GM19463 (cell line): ENCODE measurements around the gene IGLL5.

Experiments used
- ATAC-seq: cut with Tn5 transposase; IDR thresholded peaks from one replicate; pipeline ENCODE4 v1.9.1; 2021; ENCODE audit warnings: mild to moderate bottlenecking, moderate library complexity; ENCODE audit not compliant: unreplicated experiment

Gene IGLL5

DNA sequence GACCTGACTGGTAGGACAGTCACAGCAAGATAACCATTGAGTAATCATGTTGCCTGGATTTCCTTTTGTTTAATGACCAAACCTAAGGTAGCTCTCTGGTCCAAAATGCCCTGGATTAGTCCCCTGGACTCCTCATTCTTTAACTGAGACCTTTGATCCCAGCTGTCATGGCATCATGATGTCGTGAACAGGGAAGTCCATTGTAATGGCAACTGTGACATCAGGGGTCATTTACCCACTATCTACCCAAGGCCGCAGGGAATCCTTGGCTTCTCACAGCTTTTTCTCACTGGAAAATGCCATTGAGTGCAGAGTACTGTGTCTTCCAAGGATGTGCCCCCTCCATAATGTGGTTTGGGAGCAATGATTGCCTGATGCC lies 29.1 kb upstream of the IGLL5 start:
- ATAC-seq = no peak

DNA sequence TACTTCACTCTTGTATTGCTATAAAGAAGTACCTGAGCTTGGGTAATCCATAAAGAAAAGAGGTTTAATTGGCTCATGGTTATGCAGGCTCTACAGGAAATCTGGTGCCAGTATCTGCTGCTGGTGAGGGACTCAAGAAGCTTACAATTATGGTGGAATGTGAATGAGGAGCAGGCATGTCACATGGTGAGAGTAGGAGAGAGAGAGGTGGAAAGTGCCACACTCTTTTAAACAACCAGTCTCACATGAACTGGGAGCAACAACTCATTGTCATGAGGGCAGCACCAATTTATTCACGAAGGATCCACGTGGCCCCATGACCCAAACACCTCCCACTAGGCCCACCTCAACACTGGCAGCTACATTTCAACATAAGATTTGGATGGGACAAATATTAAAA lies 24.6 kb upstream of the IGLL5 start:
- ATAC-seq = no peak

DNA sequence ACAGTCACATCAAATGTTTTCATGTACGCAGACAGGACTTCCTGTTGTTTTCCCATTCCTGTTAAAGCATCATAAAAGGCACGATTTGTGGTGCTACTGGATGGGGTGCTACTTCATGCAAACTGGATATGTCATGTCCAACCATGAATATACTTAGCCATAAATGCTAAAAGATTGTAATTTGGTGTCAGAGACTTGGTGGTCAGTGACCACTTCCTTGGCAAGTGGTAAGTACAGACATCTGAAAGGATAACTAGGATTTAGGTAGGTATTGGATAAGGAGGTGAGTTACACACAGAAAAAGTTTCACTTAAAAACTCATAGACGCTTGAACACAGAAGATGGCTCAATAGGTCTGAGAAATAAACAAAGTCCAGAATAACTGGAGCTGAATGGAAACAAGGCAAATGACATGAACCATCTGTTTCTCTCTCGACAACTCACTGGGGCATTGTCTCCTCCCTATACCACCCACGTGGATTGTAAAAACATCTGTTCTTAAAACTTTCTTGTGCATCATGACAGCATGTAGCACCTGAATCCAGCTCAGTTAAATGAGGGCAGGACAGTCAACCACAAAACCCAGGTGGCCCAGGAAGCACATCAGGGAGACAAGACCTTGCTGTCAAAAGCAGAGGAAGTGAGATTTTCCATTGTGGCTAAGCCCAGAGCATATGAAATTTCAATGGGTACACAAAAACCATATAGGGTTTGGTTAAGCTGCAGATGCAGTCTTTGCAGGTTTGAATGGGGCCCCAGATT lies 22.1 kb upstream of the IGLL5 start:
- peak; percentile 83 for ATAC-seq

DNA sequence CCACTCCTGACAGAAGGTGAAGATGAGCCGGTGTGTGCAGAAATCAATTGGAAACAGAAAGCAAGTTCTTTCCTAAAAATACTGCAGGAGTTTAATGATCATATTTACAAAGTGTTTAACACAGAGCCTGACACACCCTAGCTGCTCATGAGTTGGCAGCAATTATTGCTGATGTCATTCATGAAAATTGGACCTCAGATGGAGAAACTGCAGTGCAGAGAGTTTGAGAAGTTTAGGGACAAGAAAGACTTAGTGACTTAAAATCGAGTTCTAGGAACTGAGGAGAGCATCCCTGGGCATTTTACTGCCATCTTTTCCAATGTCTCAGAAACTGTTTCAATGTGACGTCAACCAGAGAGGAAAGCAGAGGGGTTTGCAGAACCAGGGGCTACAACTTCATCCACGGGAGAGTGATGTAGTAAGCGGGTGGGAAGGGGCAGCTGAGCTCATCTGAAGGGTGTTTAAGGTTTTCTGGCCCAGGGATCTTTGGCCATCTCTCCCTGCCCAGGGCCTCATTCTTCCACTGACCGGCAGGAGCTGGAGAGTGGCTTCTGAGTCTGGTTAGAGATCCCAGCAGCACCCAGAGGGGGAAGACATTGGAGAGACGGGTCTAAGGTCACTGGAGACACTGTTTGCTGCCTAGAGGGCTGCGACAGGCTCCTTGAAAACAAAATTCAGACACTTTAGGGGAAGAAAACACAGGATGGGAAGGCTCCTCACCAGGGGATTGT lies 21.1 kb upstream of the IGLL5 start:
- no peak for ATAC-seq

DNA sequence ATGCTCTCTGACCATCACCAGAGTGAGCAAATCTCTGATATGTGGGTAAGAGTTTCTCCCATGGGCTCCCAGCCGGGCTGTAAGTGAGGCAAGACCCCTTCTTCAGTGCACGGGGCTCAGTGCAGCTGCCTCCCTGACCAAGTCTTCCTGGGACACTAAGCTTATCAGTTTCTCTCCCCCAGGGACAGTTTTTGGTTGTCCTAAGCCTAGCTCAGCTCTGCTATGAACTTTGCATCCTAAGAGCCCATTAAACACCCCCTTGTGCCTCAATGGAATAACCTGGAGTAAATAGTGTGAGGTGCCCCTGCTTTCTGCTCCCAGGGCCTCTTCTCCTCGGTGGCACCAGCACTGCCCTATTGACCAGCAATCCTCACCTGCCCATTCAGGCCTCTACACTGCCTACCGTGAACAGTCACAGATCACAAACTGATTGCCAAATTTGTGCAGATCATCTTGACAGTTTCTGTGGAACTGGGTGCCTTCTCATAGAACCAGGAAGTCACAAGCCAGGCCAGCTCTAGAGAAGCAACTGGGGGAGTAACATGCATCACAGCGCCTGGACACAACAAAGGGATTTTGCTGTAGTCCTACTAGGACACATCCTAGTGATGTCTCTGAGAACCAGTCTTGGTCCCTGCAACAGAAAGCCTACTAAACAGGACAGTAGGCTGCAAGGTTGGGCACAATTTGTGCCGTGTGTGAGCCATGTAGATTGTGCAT lies 19.5 kb upstream of the IGLL5 start:
- ATAC-seq = no peak

DNA sequence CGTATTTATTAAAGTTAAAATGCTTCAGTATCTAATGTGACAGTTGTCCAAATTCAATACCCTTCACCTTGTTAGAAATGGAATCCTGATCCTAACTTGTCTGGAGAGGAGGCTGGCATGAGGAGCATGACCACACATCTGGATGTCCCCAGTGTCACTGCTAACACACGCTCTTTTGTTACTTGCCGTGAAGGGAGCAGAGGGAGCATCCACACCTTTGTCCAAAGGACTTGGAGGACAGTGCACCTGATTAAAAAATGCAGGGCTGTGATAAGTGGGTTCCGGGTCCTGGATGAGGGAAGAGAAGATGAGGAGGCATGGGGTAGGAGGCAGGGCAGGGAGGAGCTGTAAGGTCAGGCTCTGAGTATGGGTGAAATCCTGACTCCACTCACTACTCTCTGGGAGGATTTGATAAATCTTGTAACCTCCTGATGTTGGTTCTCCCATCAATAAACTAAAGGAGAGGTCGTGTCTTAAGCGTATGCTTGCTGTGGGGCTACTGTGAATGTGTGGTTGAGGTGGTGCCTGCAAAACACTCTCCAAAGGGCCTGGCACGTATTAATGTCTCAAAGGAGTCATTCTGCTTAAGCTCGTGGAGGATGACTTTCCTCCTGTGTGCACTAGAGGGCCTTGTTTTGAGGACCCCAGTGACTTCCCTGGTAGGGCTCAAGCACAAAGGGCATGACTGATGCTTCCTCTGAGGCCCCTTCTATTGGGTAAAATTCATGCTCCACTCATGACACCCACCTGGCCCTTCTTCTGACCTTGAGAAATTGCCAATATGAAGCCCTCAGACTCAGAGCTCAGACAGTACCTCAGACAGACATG lies 16.8 kb upstream of the IGLL5 start:
- ATAC-seq = no peak

DNA sequence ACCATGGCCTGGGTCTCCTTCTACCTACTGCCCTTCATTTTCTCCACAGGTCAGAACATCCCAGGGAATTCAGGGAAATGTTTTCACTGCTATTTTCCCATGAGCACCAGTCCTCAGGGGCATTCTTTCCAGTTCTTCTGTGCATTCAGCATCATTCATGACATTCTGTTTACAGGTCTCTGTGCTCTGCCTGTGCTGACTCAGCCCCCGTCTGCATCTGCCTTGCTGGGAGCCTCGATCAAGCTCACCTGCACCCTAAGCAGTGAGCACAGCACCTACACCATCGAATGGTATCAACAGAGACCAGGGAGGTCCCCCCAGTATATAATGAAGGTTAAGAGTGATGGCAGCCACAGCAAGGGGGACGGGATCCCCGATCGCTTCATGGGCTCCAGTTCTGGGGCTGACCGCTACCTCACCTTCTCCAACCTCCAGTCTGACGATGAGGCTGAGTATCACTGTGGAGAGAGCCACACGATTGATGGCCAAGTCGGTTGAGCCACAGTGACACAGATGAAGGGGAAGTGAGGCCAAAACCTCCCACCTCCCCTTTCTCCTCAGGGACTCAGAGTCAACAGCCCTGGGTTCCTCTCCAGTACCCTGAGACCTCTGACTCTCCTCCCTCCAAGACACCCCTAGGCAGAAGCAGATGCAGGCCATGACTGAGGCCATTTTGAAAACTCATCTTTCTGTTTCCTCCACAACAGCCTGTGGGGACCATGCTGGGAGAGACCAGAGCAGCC lies 15.9 kb upstream of the IGLL5 start:
- ATAC-seq = no peak

DNA sequence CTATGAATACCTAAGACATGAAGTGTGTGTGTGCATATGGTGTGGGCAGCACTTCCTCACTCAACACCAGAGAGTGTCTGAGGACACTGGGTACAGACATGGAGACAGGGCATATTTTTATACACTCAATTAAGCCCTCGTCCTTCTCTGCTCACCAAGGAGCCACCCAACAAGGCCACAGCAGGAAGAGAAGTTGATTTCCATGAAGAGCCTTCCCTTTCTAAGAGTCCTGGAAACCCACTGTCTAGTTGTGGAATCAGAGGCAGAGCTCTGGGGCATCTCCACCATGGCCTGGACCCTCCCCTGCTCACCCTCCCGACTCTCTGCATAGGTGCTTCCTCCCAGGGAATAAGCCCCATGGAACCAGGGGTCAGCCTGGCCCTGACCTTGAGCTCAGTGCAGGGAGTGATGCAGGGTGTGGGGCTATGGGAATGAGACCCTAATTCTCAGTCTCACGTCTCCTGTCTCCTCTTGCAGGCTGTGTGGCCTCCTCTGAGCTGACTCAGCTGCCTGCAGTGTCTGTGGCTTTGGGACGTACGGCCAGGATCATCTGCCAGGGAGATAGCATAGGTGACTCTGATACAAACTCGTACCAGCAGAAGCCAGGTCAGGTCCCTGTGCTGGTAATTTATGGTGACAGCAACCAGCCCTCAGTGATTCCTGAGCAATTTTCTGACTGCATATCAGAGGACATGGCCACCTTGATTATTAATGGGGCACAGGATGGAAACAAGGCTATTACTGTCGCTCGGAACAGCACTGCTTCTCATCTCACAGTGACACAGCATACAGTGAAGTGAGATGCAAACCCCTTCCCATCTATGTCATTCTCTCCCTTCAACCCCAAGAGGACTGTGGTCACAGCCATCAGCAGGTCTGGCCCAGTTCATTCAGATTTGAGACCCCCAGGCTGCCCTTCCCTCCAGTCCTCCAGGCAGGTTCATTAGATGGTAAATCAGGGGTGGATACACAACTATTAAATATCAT lies 14.6 kb upstream of the IGLL5 start:
- ATAC-seq = no peak

DNA sequence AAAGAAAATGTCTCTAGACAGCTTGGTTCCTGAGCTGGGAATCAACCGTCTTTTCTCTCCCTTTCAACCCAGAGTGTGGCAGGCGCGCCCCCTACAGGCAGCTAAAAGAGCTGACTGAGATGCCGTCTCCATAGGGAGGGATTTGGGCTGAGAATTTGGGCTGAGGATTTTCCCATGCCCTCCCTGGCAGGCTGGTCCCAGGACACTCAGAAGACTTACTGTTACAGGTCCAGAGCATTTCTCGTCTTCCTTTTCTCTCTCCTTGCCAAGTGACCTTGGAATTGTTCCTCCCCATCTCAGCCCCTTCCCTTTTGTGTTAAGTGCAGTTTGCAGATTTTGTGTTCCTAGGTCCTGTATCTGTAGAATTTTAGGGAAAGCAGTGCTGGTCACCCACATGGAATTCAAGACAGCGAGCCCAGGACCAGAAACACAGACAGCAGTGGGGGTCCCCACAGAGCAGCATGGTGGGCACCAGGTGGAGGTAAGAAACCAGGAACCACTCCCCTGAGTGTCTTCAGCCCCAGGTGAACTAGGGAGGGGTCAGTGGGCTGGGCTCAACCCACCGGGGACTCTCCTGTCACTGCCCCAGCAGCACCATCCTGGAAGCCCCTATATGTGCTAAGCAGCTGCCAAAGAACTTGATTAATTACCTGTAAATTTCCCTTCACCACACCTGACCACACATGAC lies 9.9 kb upstream of the IGLL5 start:
- no peak for ATAC-seq

DNA sequence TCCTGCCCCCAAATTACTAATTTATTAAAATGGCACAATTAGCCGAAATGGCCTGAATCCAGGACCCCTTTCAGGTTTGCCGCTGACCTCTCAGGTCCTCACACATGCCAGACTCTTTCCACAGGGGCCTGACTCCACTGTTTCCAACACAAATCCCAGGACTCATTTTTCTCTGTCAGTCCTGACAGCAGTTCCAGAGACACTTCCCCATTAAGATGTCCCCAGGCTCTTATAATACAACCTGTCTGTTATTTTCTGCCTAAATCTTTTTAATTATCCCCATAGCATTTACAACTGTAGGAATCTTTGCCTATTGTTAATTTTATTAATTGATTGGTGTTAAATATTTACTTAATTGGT lies 9.4 kb upstream of the IGLL5 start:
- ATAC-seq = no peak

DNA sequence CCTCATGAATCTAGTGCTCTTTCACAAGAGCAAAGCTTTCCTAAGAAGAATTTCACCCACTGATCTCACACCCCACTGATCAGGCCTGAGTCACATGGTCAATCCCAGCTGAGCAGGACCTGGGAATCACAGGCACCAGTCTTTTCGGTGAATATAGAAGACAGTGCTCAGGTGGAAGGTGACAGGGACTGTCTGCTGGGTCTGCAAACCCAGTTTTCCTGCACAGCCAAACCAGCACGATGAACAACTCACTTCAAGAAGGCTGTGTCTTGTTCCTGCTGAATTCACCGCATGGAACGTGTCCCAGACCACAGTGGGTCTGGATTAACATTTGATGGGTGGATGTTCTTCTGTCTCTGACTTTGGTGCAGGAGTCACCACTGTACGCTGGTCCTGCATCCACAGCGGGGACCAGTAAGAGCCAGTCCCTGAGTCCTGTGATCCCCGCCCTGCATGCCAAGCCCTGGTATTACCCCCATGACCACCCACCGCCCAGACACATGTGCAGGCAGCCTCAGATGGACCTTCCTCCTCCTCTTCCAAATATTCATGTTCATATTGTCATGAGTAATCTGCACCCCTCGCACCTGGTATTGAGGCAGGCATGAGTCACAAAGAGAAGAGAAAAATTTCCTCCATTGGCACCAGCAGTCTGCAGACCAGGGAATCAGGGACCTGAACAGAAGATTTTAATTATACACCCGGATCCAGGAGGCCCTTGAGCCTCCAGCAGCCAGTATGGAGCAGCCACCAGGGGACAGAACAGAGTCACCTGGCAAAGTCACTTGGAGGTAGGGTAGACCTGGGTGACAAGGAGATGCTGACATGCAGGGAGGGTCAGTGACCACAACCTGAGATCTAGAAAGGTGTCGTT lies 8.6 kb upstream of the IGLL5 start:
- ATAC-seq = no peak

DNA sequence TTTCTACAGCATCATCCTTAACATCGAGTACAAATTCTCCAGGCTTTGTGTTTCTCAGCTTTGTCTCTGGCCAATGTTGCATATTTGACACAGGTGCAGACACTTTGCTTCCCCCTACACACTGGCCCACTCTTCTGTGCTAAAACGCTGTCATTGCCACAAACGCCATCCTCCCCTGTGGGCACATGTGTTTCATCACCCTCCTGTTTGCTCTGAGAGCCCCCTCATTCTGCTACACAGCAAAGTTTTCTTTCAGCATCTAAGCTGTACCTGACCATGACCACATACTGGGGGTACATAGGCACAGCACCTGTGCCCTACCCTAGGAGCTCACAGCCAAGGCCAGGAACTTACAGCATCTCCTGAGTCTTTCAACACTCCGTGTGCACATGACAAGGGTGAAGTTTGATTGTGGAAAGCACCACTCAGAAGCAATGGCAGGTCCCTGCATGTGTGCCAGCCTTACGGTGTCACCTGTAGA lies 7.9 kb upstream of the IGLL5 start:
- ATAC-seq = no peak

DNA sequence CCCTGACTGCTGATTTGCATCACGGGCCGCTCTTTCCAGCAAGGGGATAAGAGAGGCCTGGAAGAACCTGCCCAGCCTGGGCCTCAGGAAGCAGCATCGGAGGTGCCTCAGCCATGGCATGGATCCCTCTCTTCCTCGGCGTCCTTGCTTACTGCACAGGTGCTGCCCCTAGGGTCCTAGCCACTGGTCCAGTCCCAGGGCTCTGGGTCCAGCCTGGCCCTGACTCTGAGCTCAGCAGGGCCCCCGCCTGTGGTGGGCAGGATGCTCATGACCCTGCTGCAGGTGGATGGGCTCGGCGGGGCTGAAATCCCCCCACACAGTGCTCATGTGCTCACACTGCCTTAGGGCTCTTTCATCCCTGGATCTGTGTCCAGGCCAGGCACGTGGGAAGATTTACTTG lies 7.0 kb upstream of the IGLL5 start:
- no peak for ATAC-seq

DNA sequence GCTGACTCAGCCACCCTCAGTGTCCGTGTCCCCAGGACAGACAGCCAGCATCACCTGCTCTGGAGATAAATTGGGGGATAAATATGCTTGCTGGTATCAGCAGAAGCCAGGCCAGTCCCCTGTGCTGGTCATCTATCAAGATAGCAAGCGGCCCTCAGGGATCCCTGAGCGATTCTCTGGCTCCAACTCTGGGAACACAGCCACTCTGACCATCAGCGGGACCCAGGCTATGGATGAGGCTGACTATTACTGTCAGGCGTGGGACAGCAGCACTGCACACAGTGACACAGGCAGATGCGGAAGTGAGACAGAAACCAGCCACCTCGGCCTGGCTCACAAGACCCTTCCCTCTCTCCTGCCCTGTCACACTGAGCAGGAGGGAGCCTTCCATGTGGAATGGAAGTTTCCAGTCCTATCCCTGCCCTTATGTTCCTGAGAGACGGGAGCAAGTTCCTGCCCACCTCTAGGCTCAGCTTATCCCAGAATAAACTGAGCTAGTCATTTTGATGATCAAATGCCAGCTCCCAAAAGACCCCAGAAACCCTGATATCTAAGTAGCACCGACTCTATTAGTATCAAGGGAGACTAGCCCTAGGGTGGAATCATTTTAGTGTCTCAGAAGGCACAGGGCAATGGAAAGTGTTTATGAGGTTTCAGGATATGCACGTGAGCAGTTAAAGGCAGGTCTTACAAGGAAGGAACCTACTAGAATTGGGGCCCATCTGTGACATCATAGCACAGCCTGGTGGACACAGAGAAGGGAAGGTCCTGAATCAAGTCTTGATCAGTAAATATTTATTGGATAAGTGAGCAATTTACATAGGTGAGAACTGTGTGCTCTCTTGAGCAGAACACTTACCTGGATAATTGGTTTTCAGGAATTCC lies 6.3 kb upstream of the IGLL5 start:
- ATAC-seq = no peak

DNA sequence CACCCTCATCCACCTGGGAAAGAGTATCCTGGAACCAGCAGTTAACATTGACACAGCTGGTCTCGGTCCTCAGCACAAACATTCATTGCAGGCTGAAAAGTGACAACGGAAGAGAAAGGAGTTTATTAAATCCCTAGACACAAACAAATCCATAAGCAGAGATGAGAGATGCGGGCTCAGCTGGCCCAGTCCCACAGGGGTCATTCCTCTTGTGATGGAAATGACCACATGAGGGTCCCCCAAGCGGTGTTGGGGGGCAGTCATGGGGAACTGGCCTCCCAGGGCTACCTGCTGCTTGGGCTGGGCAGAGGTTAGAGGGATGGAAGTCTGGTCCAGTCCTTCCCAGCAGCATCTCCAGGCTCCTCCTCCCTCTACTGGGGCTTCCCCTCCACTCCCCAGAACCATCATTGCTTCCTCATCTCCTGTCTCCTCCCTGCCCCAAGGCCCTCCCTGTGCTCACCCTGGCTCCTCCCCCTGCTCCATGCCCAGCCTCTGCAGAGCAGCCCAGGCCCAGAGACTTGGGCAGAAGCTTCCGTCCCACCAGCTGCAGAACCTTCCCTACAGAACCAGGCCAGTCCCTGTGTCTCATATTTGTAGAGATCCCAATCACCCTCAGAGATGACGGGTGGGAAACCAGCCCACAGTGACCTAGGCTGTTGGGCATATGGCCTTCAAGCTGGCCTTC lies 5.4 kb upstream of the IGLL5 start:
- ATAC-seq = no peak

DNA sequence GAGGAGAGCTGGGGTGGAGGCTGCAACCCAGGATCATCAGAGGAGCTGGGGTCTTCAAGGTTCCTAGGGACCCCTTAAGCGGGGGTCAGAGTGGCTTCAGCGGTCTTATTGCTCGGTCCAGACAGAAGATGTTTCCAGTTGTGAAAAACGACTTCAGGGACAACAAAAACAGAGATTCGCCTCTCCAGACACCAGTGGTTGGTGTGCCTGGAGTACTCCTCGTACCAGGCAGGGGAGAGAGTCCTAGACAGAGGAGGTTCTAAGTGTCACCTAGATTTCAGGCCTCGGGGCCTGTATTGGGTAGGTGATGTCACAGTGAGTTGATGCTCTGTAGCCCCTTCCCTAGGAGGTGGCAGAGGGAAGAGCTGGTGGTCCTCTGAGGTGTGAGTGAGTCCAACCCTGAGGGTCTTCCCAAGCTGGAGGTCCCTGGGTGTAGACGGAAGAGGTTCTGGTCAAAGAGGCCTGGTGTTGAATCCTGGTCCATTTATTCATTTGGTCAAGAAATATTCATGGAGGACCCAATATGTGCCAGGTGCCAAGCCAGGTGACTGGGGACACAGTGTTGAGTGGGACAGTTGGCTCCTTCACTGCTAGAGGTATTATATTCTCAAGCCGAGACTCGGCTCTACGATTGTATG lies 4.4 kb upstream of the IGLL5 start:
- no peak for ATAC-seq
